GM18498 (cell line): Measurements from ENCODE around the gene GRK5.

ENCODE experiments used
- ATAC-seq: cut with Tn5 transposase; IDR thresholded peaks from one replicate; pipeline ENCODE4 v1.9.1; 2021; ENCODE audit warnings: mild to moderate bottlenecking, moderate library complexity; ENCODE audit not compliant: unreplicated experiment

Gene GRK5

DNA sequence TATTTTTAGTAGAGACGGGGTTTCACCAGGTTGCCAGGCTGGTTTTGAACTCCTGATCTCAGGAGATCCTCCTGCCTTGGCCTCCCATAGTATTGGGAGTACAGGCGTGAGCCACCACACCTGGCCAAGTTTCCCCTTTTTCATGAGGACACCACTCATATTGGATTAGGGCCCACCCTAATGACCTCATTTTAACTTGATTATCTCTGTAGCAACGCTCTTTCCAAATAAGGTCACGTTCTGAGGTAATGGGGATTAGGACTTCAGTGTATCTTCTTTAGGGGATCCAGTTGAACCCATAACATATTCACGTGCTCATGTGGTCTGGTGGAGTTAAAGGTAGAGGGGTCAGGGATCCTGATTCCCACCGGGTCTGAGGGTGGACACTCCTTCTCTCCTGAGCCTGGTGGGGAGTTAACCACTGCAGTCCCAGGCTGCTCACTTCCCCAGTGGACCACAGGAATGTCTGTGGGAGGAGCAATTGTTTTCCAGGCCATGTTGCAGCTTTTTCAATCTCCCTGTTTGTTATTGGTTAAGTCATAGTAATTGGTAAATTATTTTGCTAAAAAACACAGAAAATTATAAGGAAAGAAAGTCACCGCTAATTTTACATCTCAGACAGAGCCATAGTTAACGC, 130.5 kb downstream of the GRK5 start:
- ATAC-seq: no peak

DNA sequence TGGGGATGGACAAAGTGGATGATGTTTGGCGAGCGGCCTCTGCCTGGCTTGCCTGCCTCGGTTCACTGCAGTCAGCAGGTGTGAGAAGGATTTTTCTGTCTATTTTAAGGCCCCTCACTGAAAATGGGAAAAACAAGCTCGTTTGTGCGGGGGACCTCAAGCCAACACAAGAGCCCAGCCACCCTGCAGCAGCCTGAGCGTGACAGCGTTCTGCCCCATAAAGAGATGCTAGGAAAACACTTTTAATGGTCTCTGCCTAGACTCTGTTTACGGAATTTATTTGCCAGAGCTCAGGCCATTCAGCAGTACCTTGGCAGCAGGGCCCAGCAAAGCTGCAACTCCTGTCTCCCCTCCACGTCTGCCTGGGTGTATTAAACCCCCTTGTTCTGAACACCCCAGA, 131.7 kb downstream of the GRK5 start:
- no peak for ATAC-seq

- ATAC-seq: no peak
Measured at GRCh38 chr10:119340893-119341458, 133.6 kb downstream of the GRK5 start.

DNA sequence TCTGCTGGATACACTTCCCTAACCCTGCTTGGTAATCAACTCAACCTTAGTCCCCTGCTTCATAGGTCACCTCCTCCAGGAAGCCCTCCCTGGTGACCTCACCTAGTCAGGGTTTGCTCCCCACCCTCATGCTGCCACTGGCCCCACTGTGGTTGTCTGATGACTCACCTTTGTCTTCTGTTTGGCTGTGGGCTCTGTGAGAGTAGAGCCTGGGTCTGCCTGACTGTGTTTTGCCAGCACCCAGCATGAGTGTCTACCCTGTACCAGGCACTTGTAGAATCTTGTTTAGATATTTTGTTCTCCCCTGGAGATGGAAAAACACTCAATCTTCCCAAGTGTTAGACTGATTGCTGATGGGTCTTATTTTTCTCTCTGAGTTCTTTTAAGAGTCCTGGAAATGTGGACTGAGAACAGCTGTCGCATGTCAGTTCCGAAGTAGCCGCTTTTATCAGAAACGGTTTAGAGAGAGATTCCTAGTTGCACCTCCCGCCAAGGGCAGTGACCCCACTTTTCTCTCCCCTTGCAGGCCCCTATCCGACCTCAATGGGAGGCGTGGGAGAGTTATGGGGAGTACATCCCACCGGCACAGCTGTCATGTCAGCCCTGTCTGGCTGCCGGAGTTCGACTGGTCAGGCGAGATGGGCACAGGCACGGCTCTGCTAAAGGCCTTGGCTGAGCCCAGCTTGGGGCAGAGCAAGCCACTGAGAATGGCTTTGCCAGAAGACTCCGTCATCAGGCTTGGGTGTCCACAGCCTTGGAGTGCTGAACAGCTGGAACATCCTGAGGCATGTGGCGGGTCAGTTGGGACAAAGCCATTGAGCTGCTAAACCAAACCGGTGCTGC, 134.3 kb downstream of the GRK5 start:
- ATAC-seq: peak; percentile 52

- no peak for ATAC-seq
Measured at GRCh38 chr10:119342335-119342734, 135.0 kb downstream of the GRK5 start.

DNA sequence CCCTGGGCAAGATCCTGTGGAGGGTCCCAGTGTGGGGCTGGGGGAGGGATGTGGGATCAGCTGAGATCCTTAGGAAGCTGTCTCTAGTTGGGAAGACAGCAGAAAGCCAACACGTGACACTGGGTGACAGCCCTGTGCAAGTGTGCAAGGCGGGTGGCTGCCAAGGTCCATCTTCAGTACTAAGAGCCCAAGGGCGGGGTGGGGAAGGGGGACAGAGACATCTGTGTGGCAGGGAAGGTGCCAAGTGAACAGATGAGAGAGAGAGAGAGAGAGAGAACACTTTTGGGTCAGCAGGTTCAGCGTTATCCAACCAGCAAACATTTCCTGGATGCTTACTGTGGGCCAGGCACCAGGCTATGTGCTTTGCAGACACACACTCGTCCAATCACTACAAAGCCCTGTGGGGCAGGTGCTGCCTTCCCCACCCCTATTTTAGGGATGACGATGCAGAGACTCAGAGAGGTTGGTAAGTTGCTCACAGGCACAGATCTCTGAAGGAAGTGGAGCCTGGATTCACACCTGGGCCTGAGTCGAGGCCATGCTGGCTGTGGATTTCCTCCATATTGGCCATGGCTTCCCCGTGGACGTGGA, 135.7 kb downstream of the GRK5 start:
- no peak for ATAC-seq

DNA sequence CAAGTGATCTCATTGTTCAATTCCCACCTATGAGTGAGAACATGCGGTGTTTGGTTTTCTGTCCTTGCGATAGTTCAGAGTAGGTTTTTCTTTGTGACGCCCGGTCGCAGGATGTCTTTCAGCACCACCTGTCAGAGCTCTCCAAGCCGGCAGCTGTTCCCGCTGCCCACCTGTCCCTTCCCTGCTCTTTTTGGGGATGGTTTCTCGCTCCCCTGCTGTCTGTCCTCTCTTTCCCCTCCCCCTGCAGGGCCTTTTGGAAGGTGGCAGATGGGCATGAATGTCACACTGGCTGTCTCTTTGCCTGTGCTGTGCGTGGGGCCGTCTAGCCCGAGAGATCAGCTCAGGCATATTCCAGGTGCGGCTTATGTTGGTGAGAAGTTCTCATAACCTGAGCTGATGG, 137.0 kb downstream of the GRK5 start:
- no peak for ATAC-seq

- no peak for ATAC-seq
Measured at GRCh38 chr10:119346095-119346832, 138.9 kb downstream of the GRK5 start.

GRCh38 chr10:119347181-119347974, 140.0 kb downstream of the GRK5 start:
- no peak for ATAC-seq

DNA sequence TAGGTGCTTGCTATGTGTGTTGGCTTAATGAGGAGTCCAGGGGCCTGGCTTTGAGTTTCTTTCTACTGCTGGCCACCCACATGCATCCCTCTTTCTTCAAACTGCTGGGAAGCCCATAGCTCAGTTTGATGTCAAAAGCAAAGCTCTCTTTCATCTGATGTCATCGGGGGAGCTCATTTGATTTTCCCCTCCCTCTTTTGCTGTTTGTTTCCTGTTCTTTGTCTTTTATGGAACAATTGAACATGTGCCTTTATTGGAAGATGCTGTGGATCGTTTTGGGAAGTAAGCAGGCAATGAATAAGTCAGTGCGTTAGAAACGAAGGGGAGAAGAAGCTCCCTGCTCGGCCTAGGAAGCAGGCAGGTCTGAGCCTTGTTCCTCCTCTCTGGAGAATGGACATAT, 140.7 kb downstream of the GRK5 start:
- ATAC-seq: no peak

GRCh38 chr10:119348516-119349240, 141.3 kb downstream of the GRK5 start:
- no peak for ATAC-seq

GRCh38 chr10:119349341-119349740, 142.0 kb downstream of the GRK5 start:
- ATAC-seq: no peak

- ATAC-seq: no peak
Measured at GRCh38 chr10:119349937-119350501, 142.6 kb downstream of the GRK5 start.

DNA sequence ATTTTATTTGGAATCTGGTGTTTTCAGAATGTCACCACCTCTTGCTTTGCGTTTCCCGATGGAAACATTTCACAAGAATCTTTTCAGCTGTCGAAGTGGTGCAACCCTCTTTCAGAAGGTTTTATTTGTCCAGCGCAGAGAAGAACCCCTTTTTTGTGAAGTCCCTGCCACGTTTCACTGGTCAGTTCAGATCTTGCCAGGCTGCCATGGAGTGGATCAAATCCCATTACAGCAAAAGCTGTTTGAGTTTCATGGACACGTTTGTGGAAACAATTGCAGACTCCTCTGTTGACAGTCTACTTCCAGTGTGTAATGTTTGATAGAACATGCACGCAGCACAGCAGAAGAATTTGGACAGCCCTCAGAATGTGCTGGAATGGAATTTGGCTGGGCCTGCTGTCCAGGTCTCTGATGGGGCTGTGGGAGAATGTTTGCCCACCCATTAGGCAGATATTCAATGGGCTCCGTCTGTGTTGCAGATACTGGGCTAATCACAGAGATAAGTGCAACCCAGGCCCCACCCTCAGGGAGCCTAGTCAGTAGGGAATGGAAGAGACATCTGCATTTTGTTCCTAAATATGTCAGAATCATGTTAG, 143.2 kb downstream of the GRK5 start:
- ATAC-seq: no peak

DNA sequence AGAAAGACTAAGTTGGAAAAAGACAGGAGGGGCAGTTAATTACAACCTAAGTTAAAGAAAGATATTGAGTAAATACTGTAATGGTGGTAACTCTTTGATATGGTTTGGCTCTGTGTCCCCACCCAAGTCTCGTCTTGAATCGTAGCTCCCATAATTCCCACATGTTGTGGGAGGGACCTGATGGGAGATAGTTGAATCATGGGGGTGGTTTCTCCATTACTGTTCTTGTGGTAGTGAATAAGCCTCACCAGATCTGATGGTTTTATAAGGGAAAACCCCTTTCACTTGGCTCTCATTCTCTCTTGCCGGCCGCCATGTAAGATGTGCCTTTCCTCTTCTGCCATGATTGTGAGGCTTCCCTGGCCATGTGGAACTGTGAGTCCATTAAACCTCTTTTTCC, 143.8 kb downstream of the GRK5 start:
- no peak for ATAC-seq

GRCh38 chr10:119352042-119352441, 144.7 kb downstream of the GRK5 start:
- ATAC-seq: no peak

GRCh38 chr10:119352807-119353206, 145.4 kb downstream of the GRK5 start:
- no peak for ATAC-seq

GRCh38 chr10:119353421-119353820, 146.1 kb downstream of the GRK5 start:
- no peak for ATAC-seq

GRCh38 chr10:119355930-119356329, 148.6 kb downstream of the GRK5 start:
- ATAC-seq: no peak
